ENCODE data around the gene RAB11FIP3. TPM values are rescaled to one million over a fixed set of nuclear protein-coding genes. Genes with fewer than 3 reads are reported as not detected.
"Not testable (repeated sequence)": the region's sequence is repeated elsewhere in the genome, so short reads cannot be mapped to it uniquely, and the experiment has no call there.

Gene RAB11FIP3
- total and polyA plus RNA-seq, 10 donors: 12.3 to 52.7 (median 35.5) TPM

DNA sequence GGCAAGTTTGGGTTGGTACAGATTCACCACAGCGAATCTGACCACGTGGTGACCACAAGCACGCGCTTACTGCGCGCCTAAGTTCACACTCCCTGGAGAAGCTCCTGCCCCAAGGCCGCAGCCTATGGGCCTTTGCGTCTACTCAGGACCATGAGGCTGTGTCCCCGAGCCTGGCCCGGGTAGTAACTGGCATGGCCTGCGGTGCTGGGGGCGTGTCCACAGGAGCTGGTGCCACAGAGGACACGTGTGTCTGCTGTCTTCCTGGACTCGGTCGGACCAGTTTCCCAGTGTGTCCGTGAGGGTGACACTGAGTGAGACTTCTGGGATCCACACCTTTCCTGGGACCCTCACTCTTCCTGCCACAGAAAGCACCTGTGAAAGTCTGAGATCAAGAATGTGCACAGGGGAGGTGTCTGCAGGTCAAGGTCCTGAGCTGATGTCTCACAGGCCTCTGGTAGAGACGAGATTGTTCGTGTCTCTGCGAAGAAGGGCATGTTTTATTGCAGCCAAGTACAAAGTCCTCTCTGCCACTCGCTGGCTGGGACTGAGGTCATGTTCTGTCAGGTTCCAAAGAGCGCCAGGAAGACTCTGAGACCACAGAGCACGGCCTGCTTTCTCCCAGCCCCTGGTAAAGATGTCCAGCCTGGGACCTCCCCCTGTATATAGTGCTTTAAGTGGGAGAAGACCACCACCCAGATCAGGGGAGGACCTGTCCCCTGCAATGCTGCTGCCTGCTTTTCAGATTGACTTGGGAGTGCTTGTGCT, 76.9 kb downstream of the RAB11FIP3 start:
- Histone ChIP-seq H3K4me1 (peaks cover 0 to 13% (median 0%) of the 10 kb centered on the region in 6 donors), H3K36me3 (peaks cover 0 to 68% (median 19%) of the 10 kb centered on the region in 6 donors), H3K27me3 (replicated peaks in 1 of 7) (no peaks in the 10 kb centered on the region), H3K4me3 (no peak overlapping the region), H3K9me3 (no peaks in the 10 kb centered on the region), H3K27ac (no peak overlapping the region)
- DNase-seq: no peak
- no peak for TF ChIP-seq POLR2AphosphoS5 (IDR thresholded peaks at IDR 0.05)
- no peak for TF ChIP-seq POLR2A (IDR thresholded peaks at IDR 0.05)
- TF ChIP-seq, protein P1, sequence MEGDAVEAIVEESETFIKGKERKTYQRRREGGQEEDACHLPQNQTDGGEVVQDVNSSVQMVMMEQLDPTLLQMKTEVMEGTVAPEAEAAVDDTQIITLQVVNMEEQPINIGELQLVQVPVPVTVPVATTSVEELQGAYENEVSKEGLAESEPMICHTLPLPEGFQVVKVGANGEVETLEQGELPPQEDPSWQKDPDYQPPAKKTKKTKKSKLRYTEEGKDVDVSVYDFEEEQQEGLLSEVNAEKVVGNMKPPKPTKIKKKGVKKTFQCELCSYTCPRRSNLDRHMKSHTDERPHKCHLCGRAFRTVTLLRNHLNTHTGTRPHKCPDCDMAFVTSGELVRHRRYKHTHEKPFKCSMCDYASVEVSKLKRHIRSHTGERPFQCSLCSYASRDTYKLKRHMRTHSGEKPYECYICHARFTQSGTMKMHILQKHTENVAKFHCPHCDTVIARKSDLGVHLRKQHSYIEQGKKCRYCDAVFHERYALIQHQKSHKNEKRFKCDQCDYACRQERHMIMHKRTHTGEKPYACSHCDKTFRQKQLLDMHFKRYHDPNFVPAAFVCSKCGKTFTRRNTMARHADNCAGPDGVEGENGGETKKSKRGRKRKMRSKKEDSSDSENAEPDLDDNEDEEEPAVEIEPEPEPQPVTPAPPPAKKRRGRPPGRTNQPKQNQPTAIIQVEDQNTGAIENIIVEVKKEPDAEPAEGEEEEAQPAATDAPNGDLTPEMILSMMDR (IDR thresholded peaks at IDR 0.05 in 8 of 11, conservative IDR thresholded peaks at IDR 0.05 in 3 of 11): no peak
- 79 to 90% (median 84%) methylated on average over 15 to 22 of the region's 22 CpGs for WGBS, 5 donors
- intact Hi-C loops (cut with DNase I; ENCODE audit: low total_unique reads): no loop called here

DNA sequence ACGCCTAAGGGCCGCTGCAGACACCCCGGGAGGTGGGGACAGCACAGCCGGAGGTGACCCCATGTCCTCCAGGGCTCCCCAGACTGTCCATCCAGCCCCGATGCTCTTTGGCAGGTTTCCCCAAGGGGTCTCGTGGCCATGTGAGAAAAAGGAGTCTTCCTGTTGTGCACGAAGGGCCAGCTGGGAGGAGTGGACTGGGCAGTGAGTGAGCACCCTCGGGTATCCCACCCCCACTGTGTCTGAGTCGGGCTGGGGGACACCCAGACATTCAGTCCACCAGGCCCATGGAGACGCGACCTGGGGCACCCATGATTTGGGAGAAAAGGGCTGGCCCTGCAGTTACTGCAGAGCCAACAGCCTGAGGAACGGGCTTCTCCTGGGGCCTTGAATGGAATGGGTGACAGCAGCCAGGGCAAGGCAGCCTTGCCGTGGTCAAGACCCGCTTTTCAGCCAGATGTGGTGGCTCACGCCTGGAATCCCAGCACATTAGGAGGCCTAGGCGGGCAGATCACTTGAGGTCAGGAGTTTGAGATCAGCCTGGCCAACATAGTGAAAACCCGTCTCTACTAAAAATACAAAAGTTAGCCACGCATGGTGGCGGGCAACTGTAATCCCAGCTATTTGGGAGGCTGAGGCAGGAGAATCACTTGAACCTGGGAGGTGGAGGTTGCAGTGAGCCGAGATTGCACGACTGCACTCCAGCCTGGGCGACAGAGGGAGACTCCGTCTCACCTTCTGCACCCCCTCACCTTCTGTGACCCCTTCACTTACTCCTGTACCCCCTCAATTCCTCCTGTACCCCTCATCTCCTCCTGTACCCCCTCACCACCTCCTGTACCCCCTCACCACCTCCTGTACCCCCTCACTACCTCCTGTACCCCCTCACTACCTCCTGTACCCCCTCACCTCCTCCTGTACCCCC, 78.0 kb downstream of the RAB11FIP3 start:
- H3K4me3 ChIP-seq: no peak overlapping the region
- TF ChIP-seq POLR2AphosphoS5 (IDR thresholded peaks at IDR 0.05) (no peak), POLR2A (IDR thresholded peaks at IDR 0.05) (no peak)
- TF ChIP-seq, protein P1 (IDR thresholded peaks at IDR 0.05 in 8 of 11, conservative IDR thresholded peaks at IDR 0.05 in 3 of 11): no peak
- 91 to 97% (median 93%) methylated on average over 15 to 23 of the region's 23 CpGs for WGBS, 5 donors

DNA sequence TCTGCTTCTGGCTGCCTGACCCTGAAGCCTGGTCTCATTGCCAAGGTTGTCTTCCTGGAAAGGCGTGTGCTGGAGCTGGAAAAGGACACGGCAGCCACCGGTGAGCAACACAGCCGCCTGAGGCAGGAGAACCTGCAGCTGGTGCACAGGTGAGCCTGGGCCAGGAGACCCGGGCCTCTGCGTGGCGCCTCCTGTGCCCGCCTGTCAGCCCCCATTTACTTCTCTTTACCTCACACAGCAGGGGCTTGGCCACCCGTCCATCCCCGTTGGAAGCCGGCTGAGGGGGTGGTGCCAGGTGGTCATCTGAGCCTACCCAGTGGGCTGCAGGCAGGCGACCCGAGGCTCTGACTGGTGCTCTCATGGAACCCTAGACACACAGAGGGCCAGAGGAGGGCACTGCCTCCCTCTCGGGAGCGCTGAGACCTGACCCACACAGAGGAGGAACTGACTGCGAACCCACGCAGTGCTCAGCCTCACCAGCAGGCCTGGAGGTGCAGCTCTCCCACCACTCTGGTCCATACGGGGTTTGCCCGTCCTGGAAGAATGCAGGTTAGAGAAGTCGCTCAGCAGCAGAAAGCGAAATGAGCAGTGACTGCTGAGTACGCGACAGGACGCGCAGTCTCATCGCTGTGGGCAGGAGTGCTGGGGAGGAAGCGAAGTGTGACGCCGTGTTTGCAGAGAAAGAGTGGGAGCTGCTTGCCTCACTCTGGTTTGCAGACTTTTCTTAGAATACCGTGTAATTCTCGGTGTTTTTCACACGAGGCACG, 80.2 kb downstream of the RAB11FIP3 start:
- Histone ChIP-seq H3K9me3 (no peaks in the 10 kb centered on the region), H3K27me3 (replicated peaks in 1 of 7) (no peaks in the 10 kb centered on the region), H3K27ac (no peak overlapping the region), H3K4me1 (peaks cover 0 to 9% (median 0%) of the 10 kb centered on the region in 6 donors), H3K36me3 (peaks cover 0 to 65% (median 18%) of the 10 kb centered on the region in 6 donors), H3K4me3 (no peak overlapping the region)
- TF ChIP-seq POLR2AphosphoS5 (IDR thresholded peaks at IDR 0.05) (peak in 1 of 3 donors; percentile 14), POLR2A (IDR thresholded peaks at IDR 0.05) (no peak)
- 87 to 93% (median 92%) methylated on average over 28 to 33 of the region's 33 CpGs for WGBS, 5 donors
- DNase-seq: no peak
- intact Hi-C loops (cut with DNase I; ENCODE audit: low total_unique reads): no loop called here

More for the DNA sequence above, 78.0 kb downstream of the RAB11FIP3 start:
- intact Hi-C loops (cut with DNase I; ENCODE audit: low total_unique reads): no loop called here
- peaks cover 0 to 63% (median 20%) of the 10 kb centered on the region in 6 donors for H3K36me3 ChIP-seq
- H3K27ac ChIP-seq: no peak overlapping the region
- H3K27me3 ChIP-seq (replicated peaks in 1 of 7): no peaks in the 10 kb centered on the region
- no peaks in the 10 kb centered on the region for H3K9me3 ChIP-seq
- DNase-seq: no peak
- peaks cover 0 to 13% (median 0%) of the 10 kb centered on the region in 6 donors for H3K4me1 ChIP-seq

GRCh38 chr16:506246-506546, 80.7 kb downstream of the RAB11FIP3 start:
- Histone ChIP-seq H3K27me3 (replicated peaks in 1 of 7) (no peaks in the 10 kb centered on the region), H3K9me3 (no peaks in the 10 kb centered on the region), H3K4me1 (peaks cover 0 to 6% (median 0%) of the 10 kb centered on the region in 6 donors), H3K4me3 (no peak overlapping the region), H3K27ac (no peak overlapping the region), H3K36me3 (peaks cover 0 to 70% (median 18%) of the 10 kb centered on the region in 6 donors)
- no peak for DNase-seq
- intact Hi-C loops (cut with DNase I; ENCODE audit: low total_unique reads): no loop called here
- 84 to 95% (median 91%) methylated on average over 7 of the region's 7 CpGs for WGBS, 5 donors
- TF ChIP-seq POLR2A (IDR thresholded peaks at IDR 0.05) (no peak), POLR2AphosphoS5 (IDR thresholded peaks at IDR 0.05) (no peak)
- TF ChIP-seq, protein P1 (IDR thresholded peaks at IDR 0.05 in 8 of 11, conservative IDR thresholded peaks at IDR 0.05 in 3 of 11): no peak

DNA sequence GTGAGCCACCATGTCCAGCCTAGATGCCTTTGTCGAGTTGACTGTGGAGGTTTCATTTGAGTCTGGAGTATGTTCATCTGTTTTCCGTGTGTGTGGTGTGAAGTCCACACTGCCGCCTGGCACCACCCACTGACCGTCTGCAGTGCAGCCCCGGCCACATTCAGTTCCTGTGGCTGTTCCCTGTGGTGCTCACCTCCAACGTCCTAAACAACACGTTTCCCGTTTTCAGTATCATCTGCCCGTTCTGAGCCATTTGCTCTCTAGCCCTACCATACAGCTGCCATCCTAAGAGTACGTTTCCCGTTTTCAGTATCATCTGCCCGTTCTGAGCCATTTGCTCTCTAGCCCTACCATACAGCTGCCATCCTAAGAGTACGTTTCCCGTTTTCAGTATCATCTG, 82.1 kb downstream of the RAB11FIP3 start:
- peaks cover 0 to 74% (median 18%) of the 10 kb centered on the region in 6 donors for H3K36me3 ChIP-seq
- H3K4me1 ChIP-seq; H3K9me3 ChIP-seq; intact Hi-C loops (cut with DNase I; ENCODE audit: low total_unique reads); H3K27ac ChIP-seq; H3K27me3 ChIP-seq (replicated peaks in 1 of 7); DNase-seq; H3K4me3 ChIP-seq: not testable (repeated sequence)
- 83 to 91% (median 85%) methylated on average over 14 of the region's 14 CpGs for WGBS, 5 donors

All from spleen (tissue), 11 donors.